ENCODE measurements around the gene ZNF112.

- TF ChIP-seq CTCF (conservative IDR thresholded peaks at IDR 0.05; ENCODE audit: low read depth, low read length) (no peak), EZH2 (IDR thresholded peaks at IDR 0.05; ENCODE audit: borderline replicate concordance, low read depth, low read length, poor library complexity, severe bottlenecking) (no peak)
Measured at GRCh38 chr19:44306283-44306682, 50.2 kb downstream of the ZNF112 start.
